8988T (cell line): ENCODE results near the gene IL17RD.

Experiments
- DNase-seq: peaks from one replicate; pipeline ENCODE4 v3.0.0; 2011

IL17RD gene

DNA sequence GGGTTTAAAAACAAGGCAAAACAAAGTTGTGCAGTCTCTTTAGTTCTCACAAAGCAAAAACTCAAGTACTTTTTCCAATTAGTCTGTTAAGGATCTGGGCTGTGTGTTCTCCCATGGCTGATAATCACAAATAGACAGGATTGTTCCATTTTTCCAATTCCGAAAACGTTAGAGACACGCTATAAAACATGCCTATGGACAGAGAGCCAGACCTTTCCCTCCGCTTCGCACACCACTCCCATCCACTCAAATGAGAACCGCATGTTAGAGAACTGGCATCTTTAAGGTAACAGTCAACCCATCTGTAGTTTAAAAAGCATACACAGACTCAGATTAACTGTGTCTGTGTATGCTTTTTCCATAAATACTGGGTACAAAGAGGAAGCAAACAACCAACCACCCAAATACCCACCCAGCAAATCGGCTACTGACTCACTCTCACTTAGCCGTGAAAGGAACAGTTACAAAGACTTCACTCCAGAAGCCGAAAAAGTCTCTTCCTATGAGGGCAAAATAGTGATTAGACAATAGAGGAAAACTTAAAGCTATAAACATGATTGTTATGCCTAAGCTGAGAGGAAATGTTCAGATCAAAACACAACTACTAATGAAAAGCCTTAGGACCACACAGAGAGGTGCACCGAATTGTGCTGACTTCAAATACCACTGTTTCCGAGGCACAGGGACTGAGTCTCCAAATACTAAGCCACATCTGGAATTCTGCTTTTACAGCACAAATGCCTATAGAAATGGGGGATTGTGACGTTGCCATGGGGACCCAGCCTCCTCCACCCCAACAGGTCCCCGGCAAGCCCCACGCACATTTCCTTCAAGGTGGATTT is 36.1 kb downstream of the IL17RD start:
- DNase-seq = no peak

GRCh38 chr3:57127891-57128518 is 37.1 kb downstream of the IL17RD start:
- DNase-seq = no peak

GRCh38 chr3:57126244-57126643 is 38.9 kb downstream of the IL17RD start:
- no peak for DNase-seq

- DNase-seq = no peak
These were observed 44.5 kb downstream of the IL17RD start for GRCh38 chr3:57120451-57121174.

DNA sequence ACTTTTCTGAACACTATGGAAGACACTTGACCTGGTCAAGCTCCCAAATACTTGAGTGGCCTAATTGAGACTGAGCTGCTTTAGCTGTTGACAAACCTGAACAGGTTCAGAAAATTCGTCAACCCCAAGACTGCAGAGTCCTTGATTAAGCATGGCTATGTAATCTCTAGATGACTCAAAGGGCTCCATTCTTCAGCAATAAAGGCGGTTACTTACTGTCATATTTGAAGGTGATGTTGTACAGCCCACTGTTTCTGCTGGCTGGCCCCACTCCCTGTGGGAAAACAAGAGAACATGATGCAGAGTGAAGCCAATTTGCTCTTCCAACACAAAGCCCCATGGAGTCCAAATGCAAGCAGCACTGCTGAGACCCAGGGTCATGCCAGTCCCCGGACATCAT is 45.1 kb downstream of the IL17RD start:
- no peak for DNase-seq

DNA sequence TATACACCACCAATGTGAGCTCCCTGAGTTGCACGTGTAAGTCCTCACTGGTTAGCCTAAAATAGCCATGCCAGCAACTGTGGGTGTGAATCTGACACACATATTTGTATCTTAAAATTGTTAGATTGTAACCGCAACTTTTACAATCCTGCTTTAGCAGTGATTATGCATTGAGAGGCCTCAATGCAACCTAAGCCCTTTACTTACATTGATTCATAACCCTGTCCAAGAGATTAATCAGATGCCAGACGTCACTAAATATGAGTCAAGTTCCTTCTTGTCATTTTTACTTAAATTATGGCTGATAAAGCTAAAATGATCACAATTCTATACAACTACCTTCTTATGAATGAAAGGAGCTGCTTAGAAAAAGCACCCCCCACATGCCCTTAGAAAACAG is 46.9 kb downstream of the IL17RD start:
- DNase-seq = no peak

- DNase-seq = no peak
These were observed 48.7 kb downstream of the IL17RD start for GRCh38 chr3:57116501-57116900.

- DNase-seq = no peak
These were observed 52.9 kb downstream of the IL17RD start for GRCh38 chr3:57112206-57112605.

- no peak for DNase-seq
These were observed 54.4 kb downstream of the IL17RD start for GRCh38 chr3:57110798-57111197.

DNA sequence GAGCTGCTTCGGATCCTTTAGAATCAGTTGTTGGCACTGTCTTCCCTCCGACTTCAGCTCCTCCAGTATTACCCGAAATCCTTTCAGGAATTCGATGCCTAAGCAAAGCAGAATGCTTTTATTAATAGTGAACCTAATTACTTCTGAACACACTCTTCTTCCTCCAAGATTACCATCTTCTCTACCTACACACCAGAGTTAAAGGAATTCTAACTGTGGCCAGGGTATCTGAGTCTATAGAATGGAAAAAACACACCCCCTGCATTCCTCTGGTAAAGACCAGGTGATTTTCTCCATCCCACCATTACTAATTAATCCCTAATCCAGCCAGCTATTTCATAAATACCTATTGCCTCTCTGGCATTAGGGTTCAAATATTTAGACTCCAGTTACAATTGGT is 54.9 kb downstream of the IL17RD start:
- DNase-seq = no peak

DNA sequence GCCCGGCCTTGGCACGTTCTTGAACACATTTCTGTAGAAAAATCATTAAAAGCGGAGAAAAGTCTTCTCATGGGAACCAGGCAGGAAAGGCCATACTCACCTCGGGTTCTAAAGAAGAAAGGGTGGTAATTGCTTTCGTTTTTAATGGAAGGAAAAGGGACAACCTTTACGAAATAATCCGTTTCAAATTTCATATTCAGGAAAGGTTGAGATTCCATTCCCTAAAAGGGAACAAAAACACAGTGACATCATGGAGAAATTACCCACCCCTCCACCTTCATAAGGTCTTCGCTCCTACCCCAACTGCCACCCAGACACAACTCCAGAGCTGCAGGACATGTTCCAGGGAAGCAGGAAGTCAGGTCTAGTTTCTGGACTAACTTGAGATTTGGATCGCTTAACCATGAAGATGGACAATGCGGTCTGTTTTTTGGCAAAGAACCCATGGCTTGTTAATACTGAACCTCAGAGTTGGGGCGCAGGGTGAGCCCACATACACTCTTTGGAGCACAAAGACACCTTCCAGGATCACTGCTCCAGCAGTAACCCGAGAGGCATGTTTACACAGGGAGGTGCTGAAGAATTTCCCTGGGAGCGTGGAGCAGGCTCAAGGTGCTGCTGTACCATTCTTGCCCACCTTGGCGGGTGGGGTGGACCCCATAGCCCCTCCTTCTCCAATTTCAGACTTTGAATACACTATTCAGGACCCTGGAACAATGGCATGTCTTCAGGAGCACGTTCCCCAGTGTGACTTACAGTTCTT is 55.5 kb downstream of the IL17RD start:
- no peak for DNase-seq

- DNase-seq = no peak
These were observed 56.5 kb downstream of the IL17RD start for GRCh38 chr3:57108684-57109083.

GRCh38 chr3:57105585-57105984 is 59.6 kb downstream of the IL17RD start:
- DNase-seq = no peak

GRCh38 chr3:57100046-57100695 is 65.0 kb downstream of the IL17RD start:
- DNase-seq = no peak

DNA sequence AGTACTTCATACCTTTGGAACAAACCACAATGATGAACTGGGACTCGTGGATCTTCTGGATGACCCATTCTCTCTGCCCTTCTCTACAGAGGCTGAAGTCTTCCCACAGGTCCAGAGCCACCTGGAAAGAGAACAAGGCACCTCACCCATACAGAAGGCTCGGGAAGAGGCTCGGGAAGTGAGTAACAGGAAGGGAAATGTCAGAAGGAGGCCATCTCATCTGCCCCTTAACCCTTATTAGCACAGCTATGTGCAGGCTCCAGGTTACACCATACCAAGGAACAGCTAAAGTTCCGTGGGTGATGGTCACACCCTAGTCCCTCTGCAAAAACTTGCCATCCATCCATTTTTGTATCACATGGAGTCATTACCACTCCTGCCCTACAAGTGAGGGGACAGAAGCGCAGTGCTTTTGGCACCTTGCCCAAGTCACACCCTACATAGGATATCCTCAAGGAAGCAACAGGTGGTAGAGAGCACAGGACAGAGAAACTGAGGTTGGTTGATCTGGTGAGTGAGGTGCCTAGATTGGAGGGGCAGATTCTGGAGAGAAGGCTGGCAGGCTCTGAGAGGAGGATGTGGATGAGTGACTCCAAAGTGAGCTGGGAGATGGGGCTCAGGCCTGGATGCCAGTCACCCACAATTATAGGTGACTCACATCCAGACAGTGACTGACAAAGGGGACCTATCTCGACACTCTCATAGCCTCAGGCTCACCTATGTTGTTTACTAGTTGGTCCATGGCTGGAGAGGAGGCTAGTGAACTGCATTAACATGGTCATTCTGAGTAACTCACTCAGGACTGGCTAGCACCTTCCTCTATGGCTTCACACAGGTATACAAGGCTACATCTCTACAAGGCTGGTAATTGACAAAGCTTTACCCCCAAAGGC is 66.5 kb downstream of the IL17RD start:
- DNase-seq = no peak

GRCh38 chr3:57097536-57097935 is 67.6 kb downstream of the IL17RD start:
- DNase-seq = no peak

DNA sequence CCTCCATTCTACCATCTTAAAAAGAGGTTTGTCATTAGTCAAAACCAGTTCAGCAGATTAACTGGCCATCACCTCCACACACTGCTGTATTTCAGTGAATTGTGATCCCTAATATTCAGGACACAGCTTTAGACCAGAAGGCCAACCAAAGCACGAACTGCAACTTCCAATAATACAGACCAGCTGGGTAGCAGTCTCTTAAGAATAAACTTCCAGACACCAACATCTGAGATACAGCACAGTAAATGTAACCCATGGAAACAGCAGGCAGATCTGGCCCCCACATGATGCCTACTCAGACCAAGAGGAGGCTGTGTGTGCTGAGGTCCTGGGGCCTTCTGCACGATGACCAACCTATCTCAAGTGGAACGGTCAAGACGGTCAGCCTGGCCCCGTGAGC is 69.8 kb downstream of the IL17RD start:
- no peak for DNase-seq

GRCh38 chr3:57094575-57094974 is 70.6 kb downstream of the IL17RD start:
- no peak for DNase-seq

DNA sequence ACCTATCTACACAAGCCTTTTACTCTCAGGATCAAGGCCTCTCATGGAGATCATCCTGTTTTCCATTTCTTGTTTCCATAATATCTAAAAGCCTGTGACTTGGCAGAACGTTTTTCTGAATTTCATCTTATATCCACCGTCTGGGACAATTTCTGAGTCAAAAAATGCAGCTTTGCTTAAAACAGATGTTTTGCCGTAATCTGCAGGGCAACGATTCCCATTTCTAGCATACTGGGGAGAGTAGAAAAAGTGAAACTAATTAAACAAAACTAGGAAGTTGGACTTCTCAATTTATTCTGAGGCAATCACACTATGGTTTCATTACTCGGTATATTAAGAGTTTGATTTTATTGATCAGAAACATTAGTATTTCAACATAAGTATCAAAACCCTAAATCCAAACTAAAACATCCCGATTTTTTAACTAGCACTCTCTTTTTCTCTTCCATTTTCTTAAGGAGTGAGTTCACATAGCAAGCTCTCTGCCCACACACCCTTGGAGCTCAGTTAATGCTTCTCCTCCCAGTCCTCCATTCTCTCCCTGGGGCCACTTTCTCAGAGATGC is 71.1 kb downstream of the IL17RD start:
- no peak for DNase-seq

- no peak for DNase-seq
These were observed 71.7 kb downstream of the IL17RD start for GRCh38 chr3:57093489-57093888.
